Duodenal mucosa (tissue), 2 donors: ENCODE results near the gene CLTRN.
A peak's percentile ranks its signal among the peaks of the same experiment; 100 is the strongest.

Experiments
- H3K27ac ChIP-seq: one replicate; pipeline ENCODE4 v1.7.0; 2013; ENCODE audit warnings: low read depth, low read length
- H3K27me3 ChIP-seq, 2 donors: one replicate each; pipeline ENCODE4 v1.7.0; 2013; ENCODE audit warnings: low read length in 2 of 2, control low read depth in 1 of 2; ENCODE audit not compliant: insufficient read depth in 2 of 2, control insufficient read depth in 1 of 2
- H3K36me3 ChIP-seq, 2 donors: one replicate each; pipeline ENCODE4 v1.7.0; 2013; ENCODE audit warnings: low read length in 2 of 2, control low read depth in 1 of 2; ENCODE audit not compliant: insufficient read depth in 2 of 2, control insufficient read depth in 1 of 2
- H3K4me1 ChIP-seq, 2 donors: one replicate each; pipeline ENCODE4 v1.7.0; 2013; ENCODE audit warnings: low read length in 2 of 2, control low read depth in 1 of 2; ENCODE audit not compliant: insufficient read depth in 2 of 2, control insufficient read depth in 1 of 2
- H3K4me3 ChIP-seq, 2 donors: one replicate each; pipeline ENCODE4 v1.7.0; 2013; ENCODE audit warnings: low read length in 2 of 2, low read depth in 1 of 2
- H3K9ac ChIP-seq, 2 donors: one replicate each; pipeline ENCODE4 v1.7.0; 2013; ENCODE audit warnings: low read length in 2 of 2, low read depth in 1 of 2
- H3K9me3 ChIP-seq, 2 donors: one replicate each; pipeline ENCODE4 v1.7.0; 2013; ENCODE audit warnings: low read length in 2 of 2, control low read depth in 1 of 2; ENCODE audit not compliant: control insufficient read depth in 1 of 2

CLTRN gene

DNA sequence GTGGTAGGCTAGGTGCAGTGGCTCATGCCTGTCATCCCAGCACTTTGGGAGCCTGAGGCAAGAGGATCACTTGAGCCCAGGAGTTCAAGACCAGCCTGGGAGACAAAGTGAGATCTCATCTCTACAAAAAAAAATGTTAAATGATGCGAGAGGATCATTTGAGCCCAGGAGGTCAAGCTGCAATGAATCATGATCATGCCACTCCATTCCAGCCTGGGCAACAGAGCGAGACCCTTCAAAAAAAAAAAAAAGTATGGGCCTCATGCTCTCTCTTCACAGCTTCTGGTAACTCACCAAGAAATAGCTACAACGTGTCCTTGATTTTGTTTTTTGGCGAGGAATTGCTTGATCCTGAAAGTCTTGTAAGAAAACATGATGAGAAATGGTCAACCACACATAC, 65.1 kb downstream of the CLTRN start:
- H3K4me3 ChIP-seq, result peak overlapping the region; percentile 19 to 61
- no peaks in the 10 kb centered on the region for H3K36me3 ChIP-seq
- peaks cover 0 to 1% of the 10 kb centered on the region in 2 donors for H3K4me1 ChIP-seq
- peak overlapping the region in 1 of 2 donors; percentile 25 for H3K9ac ChIP-seq
- H3K27ac ChIP-seq, result no peak overlapping the region
- no peaks in the 10 kb centered on the region for H3K9me3 ChIP-seq
- no peaks in the 10 kb centered on the region for H3K27me3 ChIP-seq

DNA sequence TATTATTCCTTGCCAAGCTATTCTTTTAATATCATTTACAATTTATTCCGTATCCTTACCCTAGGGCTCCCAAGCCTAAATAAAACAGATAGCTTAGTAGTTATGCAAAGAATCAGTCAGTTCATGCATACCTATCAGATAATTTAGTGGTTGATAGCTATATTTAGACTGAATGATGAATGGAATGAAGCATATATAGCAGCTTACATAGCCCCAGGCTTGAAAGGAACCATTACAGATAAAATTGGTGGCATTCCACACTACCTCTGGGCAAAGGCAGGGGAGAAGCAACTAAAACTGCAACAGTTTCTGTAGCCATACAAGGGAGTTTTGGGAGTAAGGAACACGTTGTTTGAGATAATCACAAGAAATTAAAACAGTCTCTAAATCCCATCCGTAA, 66.6 kb downstream of the CLTRN start:
- Histone ChIP-seq H3K27ac (no peak overlapping the region), H3K4me1 (no peaks in the 10 kb centered on the region), H3K9me3 (no peaks in the 10 kb centered on the region), H3K36me3 (no peaks in the 10 kb centered on the region), H3K27me3 (no peaks in the 10 kb centered on the region), H3K9ac (peak overlapping the region in 1 of 2 donors; percentile 33), H3K4me3 (peak overlapping the region; percentile 32 to 47)

DNA sequence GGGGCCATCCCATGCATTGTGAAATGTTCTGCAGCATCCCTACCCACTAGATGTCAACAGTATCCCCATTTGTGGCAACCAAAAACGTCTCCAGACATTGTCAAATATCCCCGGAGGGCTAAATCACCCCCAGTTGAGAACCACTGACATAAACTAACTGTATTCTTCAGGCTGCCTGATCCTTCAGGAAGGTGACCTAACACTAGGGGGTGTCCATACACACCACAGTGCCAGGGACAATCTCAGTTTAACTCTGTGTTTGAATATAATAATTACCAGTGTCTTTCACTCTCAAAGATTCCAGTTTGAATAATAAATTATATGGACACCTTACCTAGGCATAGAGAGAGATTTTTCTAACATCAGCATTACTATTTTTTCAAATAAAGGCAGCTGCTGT, 70.2 kb downstream of the CLTRN start:
- Histone ChIP-seq H3K27ac (no peak overlapping the region), H3K4me1 (no peaks in the 10 kb centered on the region), H3K9ac (no peak overlapping the region), H3K4me3 (no peak overlapping the region), H3K9me3 (no peaks in the 10 kb centered on the region), H3K27me3 (no peaks in the 10 kb centered on the region), H3K36me3 (no peaks in the 10 kb centered on the region)

DNA sequence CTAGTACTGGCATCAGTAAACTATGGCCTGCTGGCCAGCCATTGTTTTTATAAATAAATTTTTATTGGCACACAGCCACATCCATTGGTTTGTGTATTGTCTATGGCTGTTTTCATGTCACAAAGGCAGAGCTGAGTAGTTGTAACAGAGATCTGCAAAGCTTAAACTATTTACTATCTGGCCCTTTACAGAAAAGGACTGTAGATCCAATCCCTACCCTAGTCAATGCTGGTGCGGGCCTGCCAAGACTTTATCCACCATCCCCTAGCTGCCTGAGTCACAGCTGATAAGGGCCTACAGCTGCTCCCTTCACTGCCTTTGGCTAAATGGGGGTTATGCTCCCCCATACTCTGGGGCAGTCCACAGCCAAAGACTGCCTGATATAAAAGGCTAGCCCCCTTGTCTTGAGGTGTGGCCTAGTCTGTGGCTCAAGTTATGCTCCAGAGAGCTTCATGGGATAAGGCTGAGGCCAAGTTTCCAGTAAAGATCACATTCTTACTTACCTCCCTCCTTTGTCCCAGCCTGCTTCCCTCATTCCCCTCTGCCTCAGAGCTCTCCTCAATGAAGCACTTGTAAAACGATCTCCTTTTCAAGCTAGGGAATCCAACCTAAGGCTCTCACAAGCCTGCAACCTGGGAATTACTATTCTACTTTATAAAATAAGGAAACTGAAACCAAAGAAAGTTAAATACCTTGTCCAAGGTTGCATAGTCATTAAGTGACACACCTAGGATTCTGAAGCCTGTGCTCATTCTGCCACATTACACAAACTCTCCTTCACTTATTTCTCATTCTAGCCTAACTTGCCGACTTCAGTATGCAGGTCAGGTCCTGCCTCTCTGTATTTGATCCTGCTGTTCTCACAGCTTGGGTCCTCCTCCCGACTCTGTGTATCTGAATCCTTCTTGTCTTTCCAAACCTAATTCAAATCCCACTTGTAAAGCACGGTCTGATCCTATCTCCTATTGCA, 84.5 kb downstream of the CLTRN start:
- H3K9me3 ChIP-seq, result no peaks in the 10 kb centered on the region
- peaks cover 0 to 6% of the 10 kb centered on the region in 2 donors for H3K4me1 ChIP-seq
- peaks cover 0 to 4% of the 10 kb centered on the region in 2 donors for H3K36me3 ChIP-seq
- H3K9ac ChIP-seq, result peak overlapping the region in 1 of 2 donors; percentile 37
- H3K27me3 ChIP-seq, result no peaks in the 10 kb centered on the region
- peak overlapping the region; percentile 63 for H3K27ac ChIP-seq
- peak overlapping the region in 1 of 2 donors; percentile 29 for H3K4me3 ChIP-seq
